CD4-positive, CD25-positive, alpha-beta regulatory T cell (primary cell): ENCODE data around the gene HNRNPCL1. TPM values are rescaled to one million over a fixed set of nuclear protein-coding genes. Genes with fewer than 3 reads are reported as not detected.
"Not testable (repeated sequence)": the region's sequence is repeated elsewhere in the genome, so short reads cannot be mapped to it uniquely, and the experiment has no call there.

Experiments
- ATAC-seq, 2 donors: fragments of 150-1000 bp; cut with Tn5 transposase; one replicate each; pipeline ENCODE4 v1.10.0; 2021; ENCODE audit warnings: low read depth in 2 of 2, moderate number of reproducible peaks in 2 of 2, moderate library complexity in 1 of 2
- DNase-seq, 3 donors: peaks; one replicate each; pipeline versions ENCODE4 v3.0.0 to v3.0.0-alpha.2; 2012 to 2022; ENCODE audit warnings: mixed read lengths in 1 of 3
- H3K27ac ChIP-seq: one replicate; pipeline ENCODE4 v1.7.0; 2013; ENCODE audit warnings: mild to moderate bottlenecking, low read length; ENCODE audit not compliant: insufficient read depth, poor library complexity, severe bottlenecking
- H3K27me3 ChIP-seq: one replicate; pipeline ENCODE4 v1.7.0; 2013; ENCODE audit warnings: low read length; ENCODE audit not compliant: control insufficient read depth, insufficient read depth
- H3K36me3 ChIP-seq: one replicate; pipeline ENCODE4 v1.7.0; 2013; ENCODE audit warnings: mild to moderate bottlenecking, low read length, moderate library complexity; ENCODE audit not compliant: control insufficient read depth, insufficient read depth
- H3K4me1 ChIP-seq: 2 replicates; pipeline ENCODE4 v1.7.0; 2013; ENCODE audit warnings: mild to moderate bottlenecking, low read length; ENCODE audit not compliant: insufficient read depth, control insufficient read depth, poor library complexity, severe bottlenecking
- H3K4me3 ChIP-seq: one replicate; pipeline ENCODE4 v1.7.0; 2013; ENCODE audit warnings: low read depth, mild to moderate bottlenecking, low read length, moderate library complexity
- H3K9me3 ChIP-seq, 2 experiments: 1 replicate in 1 of 2; 2 replicates in 1 of 2; pipeline ENCODE4 v1.7.0; 2013; ENCODE audit warnings: low read length in 2 of 2, mild to moderate bottlenecking in 1 of 2, moderate library complexity in 1 of 2; ENCODE audit not compliant: control insufficient read depth in 2 of 2
- H3K27ac Mint-ChIP-seq, 3 donors: one replicate each; pipeline ENCODE4 v1.8.0; 2020 to 2022; ENCODE audit warnings: mild to moderate bottlenecking in 3 of 3, mixed read lengths in 3 of 3, moderate library complexity in 2 of 3
- H3K27me3 Mint-ChIP-seq: one replicate; pipeline ENCODE4 v1.8.0; 2022; ENCODE audit warnings: mild to moderate bottlenecking, mixed read lengths
- H3K36me3 Mint-ChIP-seq: one replicate; pipeline ENCODE4 v1.8.0; 2020; ENCODE audit warnings: mixed read lengths
- H3K4me1 Mint-ChIP-seq, 4 donors: one replicate each; pipeline ENCODE4 v1.8.0; 2020 to 2022; ENCODE audit warnings: mixed read lengths in 4 of 4, mild to moderate bottlenecking in 1 of 4
- H3K4me3 Mint-ChIP-seq, 4 donors: one replicate each; pipeline ENCODE4 v1.8.0; 2020 to 2022; ENCODE audit warnings: mild to moderate bottlenecking in 4 of 4, mixed read lengths in 4 of 4, moderate library complexity in 3 of 4
- H3K9me3 Mint-ChIP-seq, 7 donors: one replicate each; pipeline ENCODE4 v1.8.0; 2020 to 2022; ENCODE audit warnings: mixed read lengths in 7 of 7, mild to moderate bottlenecking in 3 of 7, moderate library complexity in 2 of 7
- polyA plus RNA-seq, 4 donors: library from polyadenylated mRNA; unstranded; fragments of 300-500 nt; fragmentation: Illumina TruSeq; gene quantifications; one replicate each; pipeline ENCODE4 v1.2.3, GENCODE V29; 2021
- total RNA-seq: library from RNA; stranded (reverse); gene quantifications from one replicate; pipeline ENCODE4 v1.2.3, GENCODE V29; 2022

The HNRNPCL1 gene
- total RNA-seq = not detected
- polyA plus RNA-seq = under 1 TPM in 1 of 4 donors, not detected in 3; 0.17 TPM

GRCh38 chr1:12848620-12849019 is at the start of gene HNRNPCL1:
Gene HNRNPCL1, minus strand, starts transcription at chr1:12848720. Its CDS starts 431 bp downstream, at chr1:12848289.
- not testable (repeated sequence) for H3K36me3 Mint-ChIP-seq, H3K4me3 ChIP-seq, H3K4me1 Mint-ChIP-seq, H3K36me3 ChIP-seq, H3K27ac ChIP-seq, H3K9me3 Mint-ChIP-seq, H3K9me3 ChIP-seq, DNase-seq, H3K4me3 Mint-ChIP-seq, H3K27me3 Mint-ChIP-seq, H3K4me1 ChIP-seq, H3K27me3 ChIP-seq, H3K27ac Mint-ChIP-seq, ATAC-seq

DNA sequence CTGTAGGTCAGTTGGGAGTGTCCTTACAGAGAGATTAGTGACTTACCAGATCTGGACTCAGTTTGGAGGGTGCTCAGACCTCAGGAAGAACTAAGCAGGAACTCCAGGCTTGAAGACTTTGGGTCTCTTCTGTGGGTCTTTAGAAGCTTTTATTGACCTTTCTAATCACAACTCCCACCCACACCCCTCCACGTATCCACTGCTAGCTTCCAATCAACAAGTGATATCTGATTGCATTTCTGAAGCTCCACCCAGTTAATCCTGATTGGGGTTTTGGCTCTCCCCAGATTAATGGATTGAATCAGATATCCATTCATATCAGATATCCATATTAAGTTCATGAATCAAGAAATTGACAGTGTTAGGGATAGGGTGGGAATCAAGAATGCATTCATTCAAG is 49.6 kb upstream of the HNRNPCL1 start, which contains the start of gene PRAMEF10:
PRAMEF10 (minus strand) TSS at position 101 of the 400 bp plus-strand sequence. CDS start 2,423 bp downstream, outside the sequence.
- not testable (repeated sequence) for H3K36me3 ChIP-seq, H3K27me3 Mint-ChIP-seq, H3K9me3 Mint-ChIP-seq, H3K9me3 ChIP-seq, H3K36me3 Mint-ChIP-seq, ATAC-seq, DNase-seq, H3K4me3 Mint-ChIP-seq, H3K4me3 ChIP-seq, H3K27me3 ChIP-seq, H3K4me1 Mint-ChIP-seq, H3K27ac Mint-ChIP-seq, H3K27ac ChIP-seq, H3K4me1 ChIP-seq

- H3K27me3 ChIP-seq, H3K4me3 ChIP-seq, H3K36me3 Mint-ChIP-seq, H3K4me1 Mint-ChIP-seq, H3K9me3 ChIP-seq, ATAC-seq, DNase-seq, H3K36me3 ChIP-seq, H3K4me1 ChIP-seq, H3K4me3 Mint-ChIP-seq, H3K27ac Mint-ChIP-seq, H3K9me3 Mint-ChIP-seq, H3K27ac ChIP-seq, H3K27me3 Mint-ChIP-seq: not testable (repeated sequence)
Observed at GRCh38 chr1:12886101-12886500, 37.6 kb upstream of the HNRNPCL1 start, which contains the start of gene PRAMEF4. Gene PRAMEF4, minus strand, starts transcription at chr1:12886201. Its CDS starts 2,807 bp downstream, at chr1:12883394.

DNA sequence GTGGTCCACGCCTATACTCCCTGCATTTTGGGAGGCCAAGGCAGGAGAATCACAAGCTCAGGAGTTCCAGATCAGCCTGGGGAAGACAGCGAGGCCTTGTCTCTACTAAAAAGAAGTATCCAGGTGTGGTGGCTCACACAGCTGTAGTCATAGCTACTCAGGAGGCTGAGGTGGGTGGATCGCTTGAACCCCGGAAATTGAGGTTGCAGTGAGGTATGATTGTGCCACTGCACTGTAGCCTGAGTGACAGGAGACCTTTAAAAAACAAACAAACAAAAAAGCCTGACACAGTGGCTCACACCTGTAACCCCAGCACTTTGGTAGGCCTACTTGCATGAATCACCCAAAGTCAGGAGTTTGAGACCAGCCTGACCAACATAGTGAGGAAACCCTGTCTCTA is 29.9 kb upstream of the HNRNPCL1 start:
- not testable (repeated sequence) for H3K9me3 ChIP-seq, H3K4me3 ChIP-seq, H3K4me1 ChIP-seq, H3K36me3 Mint-ChIP-seq, H3K27me3 Mint-ChIP-seq, DNase-seq, H3K9me3 Mint-ChIP-seq, H3K36me3 ChIP-seq, H3K27ac ChIP-seq, H3K27me3 ChIP-seq, ATAC-seq, H3K4me3 Mint-ChIP-seq, H3K4me1 Mint-ChIP-seq, H3K27ac Mint-ChIP-seq

GRCh38 chr1:12863131-12863880 is 14.8 kb upstream of the HNRNPCL1 start:
- H3K27me3 ChIP-seq, H3K4me3 ChIP-seq, H3K9me3 Mint-ChIP-seq, H3K27ac ChIP-seq, H3K9me3 ChIP-seq, DNase-seq, H3K36me3 Mint-ChIP-seq, ATAC-seq, H3K4me1 ChIP-seq, H3K27me3 Mint-ChIP-seq, H3K36me3 ChIP-seq, H3K4me3 Mint-ChIP-seq, H3K4me1 Mint-ChIP-seq, H3K27ac Mint-ChIP-seq: not testable (repeated sequence)

GRCh38 chr1:12856786-12857185 is 8.3 kb upstream of the HNRNPCL1 start, which contains the start of gene PRAMEF2:
Gene PRAMEF2, plus strand, starts transcription at chr1:12857086. Its CDS starts 1,924 bp downstream, at chr1:12859010.
- H3K4me1 Mint-ChIP-seq, H3K9me3 ChIP-seq, H3K4me1 ChIP-seq, H3K27me3 Mint-ChIP-seq, ATAC-seq, H3K4me3 ChIP-seq, H3K27me3 ChIP-seq, H3K27ac Mint-ChIP-seq, H3K36me3 ChIP-seq, DNase-seq, H3K27ac ChIP-seq, H3K4me3 Mint-ChIP-seq, H3K36me3 Mint-ChIP-seq, H3K9me3 Mint-ChIP-seq: not testable (repeated sequence)

DNA sequence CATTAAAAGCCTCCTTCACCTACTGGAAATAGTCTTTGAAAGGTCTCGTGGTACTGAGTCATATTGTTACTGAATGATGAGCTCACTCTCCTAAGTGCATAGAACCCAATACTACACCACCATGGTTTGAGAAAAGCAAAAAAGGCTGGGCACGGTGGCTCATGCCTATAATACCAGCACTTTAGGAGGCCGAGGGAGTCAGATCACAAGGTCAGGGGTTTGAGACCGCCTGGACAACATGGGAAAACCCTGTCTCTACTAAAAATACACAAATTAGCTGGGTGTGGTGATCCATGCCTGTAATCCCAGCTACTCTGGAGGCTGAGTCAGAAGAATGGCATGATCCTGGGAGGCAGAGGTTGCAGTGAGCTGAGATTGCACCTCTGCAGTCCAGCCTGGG is 3.3 kb upstream of the HNRNPCL1 start:
- DNase-seq (no peak), ATAC-seq (no peak)
- H3K36me3 ChIP-seq = no peaks in the 10 kb centered on the region
- H3K4me3 ChIP-seq = no peak overlapping the region
- H3K4me1 ChIP-seq = no peaks in the 10 kb centered on the region
- H3K36me3 Mint-ChIP-seq = no peaks in the 10 kb centered on the region
- H3K9me3 Mint-ChIP-seq = peaks cover 0 to 4% (median 0%) of the 10 kb centered on the region in 7 donors
- H3K4me1 Mint-ChIP-seq = no peaks in the 10 kb centered on the region
- no peaks in the 10 kb centered on the region for H3K9me3 ChIP-seq
- no peak overlapping the region for H3K4me3 Mint-ChIP-seq
- peaks cover 3% of the 10 kb centered on the region for H3K27me3 ChIP-seq
- no peak overlapping the region for H3K27ac ChIP-seq
- H3K27ac Mint-ChIP-seq = no peak overlapping the region
- H3K27me3 Mint-ChIP-seq = no peaks in the 10 kb centered on the region

DNA sequence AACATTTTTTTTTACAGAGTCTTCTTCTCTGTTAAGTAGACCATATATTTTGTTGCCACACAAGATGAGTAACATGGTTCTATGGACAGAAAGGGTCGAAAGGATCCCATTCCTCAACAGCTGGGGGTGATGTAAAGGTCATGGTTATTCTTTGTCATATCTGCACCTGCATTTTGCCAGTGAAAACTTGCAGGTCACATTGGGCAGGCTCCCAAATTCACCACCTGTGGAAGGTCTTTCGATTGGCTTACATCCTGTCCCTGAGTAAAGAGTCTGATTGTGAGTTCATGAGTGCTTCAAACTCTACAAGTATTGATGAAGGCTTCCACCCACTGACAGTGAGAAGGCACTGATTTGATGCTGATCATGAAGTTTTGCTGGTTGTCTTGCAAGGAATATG is 15.3 kb downstream of the HNRNPCL1 start:
- H3K9me3 Mint-ChIP-seq, H3K36me3 ChIP-seq, H3K36me3 Mint-ChIP-seq, H3K9me3 ChIP-seq, H3K4me3 Mint-ChIP-seq, H3K27ac Mint-ChIP-seq, H3K27me3 ChIP-seq, H3K4me3 ChIP-seq, H3K4me1 Mint-ChIP-seq, ATAC-seq, DNase-seq, H3K4me1 ChIP-seq, H3K27ac ChIP-seq: not testable (repeated sequence)
- peaks cover 10% of the 10 kb centered on the region for H3K27me3 Mint-ChIP-seq
